ENCODE measurements around the gene AK4. TPM values are rescaled to one million over a fixed set of nuclear protein-coding genes. Genes with fewer than 3 reads are reported as not detected.

AK4 gene
- total RNA-seq, 1 donor from 2014 or later, result 39.7 TPM

DNA sequence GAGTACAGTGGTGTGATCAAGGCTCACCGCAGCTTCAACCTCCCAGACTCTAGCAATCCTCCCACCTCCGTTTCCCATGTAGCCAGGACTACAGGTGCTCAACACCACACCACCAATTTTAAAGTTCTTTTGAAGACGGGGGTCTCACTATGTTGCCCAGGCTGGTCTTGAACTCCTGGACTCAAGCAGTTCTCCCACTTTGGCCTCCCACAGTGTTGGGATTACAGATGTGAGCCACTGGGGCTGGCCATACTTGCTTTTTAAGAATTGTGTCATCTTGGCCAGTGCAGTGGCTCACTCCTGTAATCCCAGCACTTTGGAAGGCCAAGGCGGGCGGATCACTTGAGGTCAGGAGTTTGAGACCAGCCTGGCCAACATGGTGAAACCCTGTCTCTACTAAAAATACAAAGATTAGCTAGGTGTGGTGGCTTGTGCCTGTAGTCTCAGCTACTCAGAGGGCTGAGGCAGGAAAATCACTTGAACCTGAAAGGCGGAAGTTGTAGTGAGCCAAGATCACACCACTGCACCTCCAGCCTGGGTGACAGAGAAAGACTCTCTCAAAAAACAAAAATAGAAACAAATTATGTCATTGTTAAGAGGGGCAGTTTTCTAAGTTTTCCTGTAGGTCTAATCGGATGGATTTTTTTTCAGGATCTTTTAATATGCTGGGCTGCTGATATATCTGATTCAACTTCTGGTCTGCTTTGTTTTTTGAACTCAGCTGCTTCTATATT is 18.7 kb downstream of the AK4 start:
- Mint-ChIP-seq H3K9me3 (ENCODE audit: unreplicated experiment) (no peaks in the 10 kb centered on the region), H3K4me1 (ENCODE audit: unreplicated experiment) (peaks cover 10% of the 10 kb centered on the region), H3K4me3 (ENCODE audit: unreplicated experiment) (no peak overlapping the region), H3K36me3 (ENCODE audit: low read depth, unreplicated experiment) (no peaks in the 10 kb centered on the region), H3K27me3 (ENCODE audit: unreplicated experiment) (no peaks in the 10 kb centered on the region), H3K27ac (ENCODE audit: unreplicated experiment) (no peak overlapping the region)
- DNase-seq (ENCODE audit: low spot score), result no peak
- TF ChIP-seq, protein P1, sequence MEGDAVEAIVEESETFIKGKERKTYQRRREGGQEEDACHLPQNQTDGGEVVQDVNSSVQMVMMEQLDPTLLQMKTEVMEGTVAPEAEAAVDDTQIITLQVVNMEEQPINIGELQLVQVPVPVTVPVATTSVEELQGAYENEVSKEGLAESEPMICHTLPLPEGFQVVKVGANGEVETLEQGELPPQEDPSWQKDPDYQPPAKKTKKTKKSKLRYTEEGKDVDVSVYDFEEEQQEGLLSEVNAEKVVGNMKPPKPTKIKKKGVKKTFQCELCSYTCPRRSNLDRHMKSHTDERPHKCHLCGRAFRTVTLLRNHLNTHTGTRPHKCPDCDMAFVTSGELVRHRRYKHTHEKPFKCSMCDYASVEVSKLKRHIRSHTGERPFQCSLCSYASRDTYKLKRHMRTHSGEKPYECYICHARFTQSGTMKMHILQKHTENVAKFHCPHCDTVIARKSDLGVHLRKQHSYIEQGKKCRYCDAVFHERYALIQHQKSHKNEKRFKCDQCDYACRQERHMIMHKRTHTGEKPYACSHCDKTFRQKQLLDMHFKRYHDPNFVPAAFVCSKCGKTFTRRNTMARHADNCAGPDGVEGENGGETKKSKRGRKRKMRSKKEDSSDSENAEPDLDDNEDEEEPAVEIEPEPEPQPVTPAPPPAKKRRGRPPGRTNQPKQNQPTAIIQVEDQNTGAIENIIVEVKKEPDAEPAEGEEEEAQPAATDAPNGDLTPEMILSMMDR (IDR thresholded peaks at IDR 0.05; ENCODE audit: unreplicated experiment), result no peak

DNA sequence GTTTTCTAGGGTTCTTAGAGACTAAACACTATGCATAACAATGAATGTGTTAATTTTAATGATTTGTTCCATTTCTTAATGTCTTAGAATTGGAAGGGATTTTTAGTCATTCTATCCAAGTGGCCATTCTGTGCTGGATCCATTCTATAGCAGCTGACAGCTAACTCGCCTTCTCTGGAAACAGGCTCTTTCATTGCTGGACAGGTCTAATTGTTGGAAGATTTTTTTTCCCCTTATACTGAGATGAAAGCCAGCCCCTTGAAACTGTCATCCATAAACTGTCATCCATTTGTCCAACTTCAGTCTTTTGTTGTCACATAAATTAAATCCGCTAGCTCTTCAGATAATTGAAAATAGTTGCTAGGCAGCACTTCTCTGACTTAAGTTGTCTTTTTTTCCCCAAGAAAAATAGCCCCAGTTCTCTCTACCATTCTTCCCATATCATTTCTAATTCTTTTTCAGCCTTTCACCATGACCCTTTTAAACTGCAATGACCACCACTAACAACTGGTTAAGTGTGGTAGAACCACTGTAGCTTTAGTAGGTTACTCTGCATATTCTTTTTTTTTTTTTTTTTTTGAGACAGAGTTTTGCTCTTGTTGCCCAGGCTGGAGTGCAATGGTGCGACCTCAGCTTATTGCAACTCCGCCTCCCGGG is 19.7 kb downstream of the AK4 start:
- no peaks in the 10 kb centered on the region for H3K9me3 Mint-ChIP-seq (ENCODE audit: unreplicated experiment)
- no peak for DNase-seq (ENCODE audit: low spot score)
- H3K4me3 Mint-ChIP-seq (ENCODE audit: unreplicated experiment), result no peak overlapping the region
- H3K27ac Mint-ChIP-seq (ENCODE audit: unreplicated experiment), result no peak overlapping the region
- H3K36me3 Mint-ChIP-seq (ENCODE audit: low read depth, unreplicated experiment), result no peaks in the 10 kb centered on the region
- no peaks in the 10 kb centered on the region for H3K27me3 Mint-ChIP-seq (ENCODE audit: unreplicated experiment)
- TF ChIP-seq, protein P1 (IDR thresholded peaks at IDR 0.05; ENCODE audit: unreplicated experiment), result no peak
- H3K4me1 Mint-ChIP-seq (ENCODE audit: unreplicated experiment), result peaks cover 10% of the 10 kb centered on the region

DNA sequence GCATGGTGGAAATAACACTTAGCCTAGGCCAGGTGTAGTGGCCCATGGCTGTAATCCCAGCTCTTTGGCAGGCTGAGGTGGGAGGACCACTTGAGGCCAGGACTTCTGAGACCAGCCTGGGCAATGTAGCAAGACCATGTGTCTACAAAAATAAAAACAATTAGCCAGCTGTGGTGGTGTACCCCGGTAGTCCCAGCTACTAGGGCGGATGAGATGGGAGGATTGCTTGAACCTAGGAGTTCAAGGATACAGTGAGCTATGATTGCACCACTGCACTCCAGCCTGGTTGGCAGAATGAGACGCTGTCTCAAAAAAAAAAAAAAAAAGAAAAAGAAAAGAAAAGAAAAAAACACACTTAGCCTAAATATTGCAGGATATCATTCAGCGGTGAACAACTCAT is 20.9 kb downstream of the AK4 start:
- Mint-ChIP-seq H3K4me1 (ENCODE audit: unreplicated experiment) (peaks cover 11% of the 10 kb centered on the region), H3K36me3 (ENCODE audit: low read depth, unreplicated experiment) (no peaks in the 10 kb centered on the region), H3K27me3 (ENCODE audit: unreplicated experiment) (peaks cover 2% of the 10 kb centered on the region), H3K4me3 (ENCODE audit: unreplicated experiment) (no peak overlapping the region), H3K9me3 (ENCODE audit: unreplicated experiment) (no peaks in the 10 kb centered on the region), H3K27ac (ENCODE audit: unreplicated experiment) (no peak overlapping the region)
- no peak for DNase-seq (ENCODE audit: low spot score)
- TF ChIP-seq, protein P1 (IDR thresholded peaks at IDR 0.05; ENCODE audit: unreplicated experiment), result no peak

DNA sequence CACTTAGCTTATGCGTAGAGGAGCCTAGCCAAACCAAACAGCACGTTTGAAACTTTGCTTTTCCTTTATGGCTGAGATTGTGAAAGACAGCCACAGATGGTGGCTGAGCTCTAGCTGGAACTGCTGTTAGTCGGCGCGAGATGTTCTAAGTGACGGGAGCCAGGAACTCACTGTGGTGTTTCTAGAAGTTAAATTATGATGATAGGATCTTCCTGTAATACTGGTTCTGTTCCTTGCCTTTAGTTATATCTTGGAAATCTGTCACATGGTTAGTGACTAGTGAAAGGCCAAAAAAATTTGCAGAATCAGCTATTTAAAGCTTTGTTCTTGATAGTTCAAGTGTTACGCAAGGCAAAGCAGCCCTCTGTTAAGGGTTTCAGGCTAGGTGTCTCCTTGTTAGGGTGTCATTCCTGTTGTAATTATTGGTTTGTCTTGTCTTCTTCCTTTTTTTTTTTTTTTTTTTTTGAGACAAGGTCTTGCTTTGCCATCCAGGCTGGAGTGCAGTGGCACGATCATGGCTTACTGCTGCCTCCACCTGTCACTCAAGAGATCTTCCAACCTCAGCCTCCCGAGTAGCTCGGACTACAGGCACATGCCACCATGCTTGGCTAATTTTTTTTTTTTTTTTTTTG is 22.6 kb downstream of the AK4 start:
- Mint-ChIP-seq H3K27me3 (ENCODE audit: unreplicated experiment) (peaks cover 4% of the 10 kb centered on the region), H3K4me1 (ENCODE audit: unreplicated experiment) (peaks cover 14% of the 10 kb centered on the region), H3K27ac (ENCODE audit: unreplicated experiment) (no peak overlapping the region), H3K36me3 (ENCODE audit: low read depth, unreplicated experiment) (no peaks in the 10 kb centered on the region), H3K9me3 (ENCODE audit: unreplicated experiment) (no peaks in the 10 kb centered on the region), H3K4me3 (ENCODE audit: unreplicated experiment) (no peak overlapping the region)
- TF ChIP-seq, protein P1 (IDR thresholded peaks at IDR 0.05; ENCODE audit: unreplicated experiment), result no peak
- DNase-seq (ENCODE audit: low spot score), result no peak

Data from endothelial cell (in vitro differentiated cells).